HepG2 (cell line): ENCODE measurements around the gene ARHGAP22. TPM values are rescaled to one million over a fixed set of nuclear protein-coding genes. Genes with fewer than 3 reads are reported as not detected.

Experiments used
- ATAC-seq: fragments of 200-7000 bp; cut with Tn5 transposase; 3 replicates; pipeline ENCODE4 v1.9.1; 2020; ENCODE audit warnings: mild to moderate bottlenecking, moderate library complexity
- BruUV-seq: library from RNA; stranded (reverse); fragments of 400-500 nt; replicated peaks from 2 replicates; lab custom pipeline; 2021; lab: Mats Ljungman, UMichigan
- CTCF ChIA-PET: fragments of 300-600 bp; formaldehyde crosslinking; extraction: SDS; loops from one replicate; lab custom pipeline; 2021; ENCODE audit warnings: low total read pairs, inconsistent platforms, low intra/inter-chr PET ratio; lab: Yijun Ruan, JAX
- POLR2A ChIA-PET: fragments of 350-600 bp; sonication (Branson Sonifier 250); formaldehyde crosslinking; loops from one replicate; lab custom pipeline; 2020; ENCODE audit warnings: antibody characterized with exemption, inconsistent platforms; lab: Yijun Ruan, JAX
- DNase-seq: peaks from one replicate; pipeline ENCODE4 v3.0.0-alpha.2; 2015; ENCODE audit warnings: low spot score
- FAIRE-seq: peaks from 3 replicates; lab custom pipeline; 2011; peaks lifted over from hg19 to GRCh38; lab: Jason Lieb, UNC
- H2AFZ ChIP-seq: one replicate; pipeline ENCODE4 v1.6.1; 2011; ENCODE audit warnings: low read length, inconsistent platforms
- H3K27ac ChIP-seq: fragments of 300-600 bp; 3 replicates; pipeline ENCODE4 v1.8.0; 2011; ENCODE audit warnings: mixed run types, mild to moderate bottlenecking, mixed read lengths, low read length, inconsistent platforms; ENCODE audit not compliant: insufficient read depth; ENCODE audit errors: extremely low read length
- H3K27me3 ChIP-seq, 2 experiments: fragments of 200-600 bp in 1 of 2; 2 replicates in 1 of 2; 3 replicates in 1 of 2; pipeline versions ENCODE4 v1.6.0 to v1.8.0; 2011; ENCODE audit warnings: low read length in 2 of 2, mild to moderate bottlenecking in 2 of 2, moderate library complexity in 2 of 2, inconsistent platforms in 1 of 2; ENCODE audit not compliant: insufficient read depth in 2 of 2, control insufficient read depth in 1 of 2
- H3K36me3 ChIP-seq, 2 experiments: fragments of 200-600 bp in 1 of 2; replicated peaks in 1 of 2; 2 replicates in 1 of 2; 3 replicates in 1 of 2; pipeline versions ENCODE4 v1.5.1 to v1.8.0; 2011; ENCODE audit warnings: low read length in 2 of 2, inconsistent platforms in 1 of 2; ENCODE audit not compliant: insufficient read depth in 2 of 2, control insufficient read depth in 1 of 2
- H3K4me1 ChIP-seq: 2 replicates; pipeline ENCODE4 v1.5.1; 2012; ENCODE audit warnings: low read length, inconsistent platforms; ENCODE audit not compliant: insufficient read depth
- H3K4me2 ChIP-seq: 2 replicates; pipeline ENCODE4 v1.6.0; 2011; ENCODE audit warnings: low read depth, low read length, inconsistent platforms
- H3K4me3 ChIP-seq, 3 experiments: fragments of 200-600 bp in 1 of 3; sonication (generic), shearing (Covaris generic) in 1 of 3; replicated peaks in 1 of 3; 2 replicates each; pipeline ENCODE4 v1.5.1; 2011 to 2016; ENCODE audit warnings: low read length in 3 of 3, inconsistent platforms in 2 of 3, low read depth in 2 of 3, mild to moderate bottlenecking in 2 of 3, control low read depth in 1 of 3, mixed read lengths in 1 of 3; ENCODE audit not compliant: insufficient read depth in 1 of 3
- H3K79me2 ChIP-seq: one replicate; pipeline ENCODE4 v1.6.1; 2011; ENCODE audit warnings: low read length, inconsistent platforms; ENCODE audit not compliant: insufficient read depth
- H3K9ac ChIP-seq: 2 replicates; pipeline ENCODE4 v1.6.0; 2011; ENCODE audit warnings: mild to moderate bottlenecking, low read depth, low read length, inconsistent platforms; ENCODE audit not compliant: insufficient read depth
- H3K9me3 ChIP-seq: 2 replicates; pipeline ENCODE4 v1.5.1; 2012; ENCODE audit warnings: mild to moderate bottlenecking, low read length
- H4K20me1 ChIP-seq: 2 replicates; pipeline ENCODE4 v1.6.0; 2011; ENCODE audit warnings: inconsistent platforms, mild to moderate bottlenecking, low read length, moderate library complexity; ENCODE audit not compliant: insufficient read depth
- MAFF ChIP-seq: IDR thresholded peaks from 2 replicates; pipeline ENCODE4 v1.6.1; 2011; ENCODE audit warnings: low read depth, low read length, improper control_type of control experiment
- MAFK ChIP-seq, 2 experiments: IDR thresholded peaks in 1 of 2; conservative IDR thresholded peaks in 1 of 2; 2 replicates each; pipeline ENCODE4 v1.6.1; 2011; ENCODE audit warnings: improper control_type of control experiment in 2 of 2, low read length in 2 of 2
- POGK ChIP-seq: sonication (generic); formaldehyde crosslinking; conservative IDR thresholded peaks from 2 replicates; pipeline ENCODE4 v1.8.0; 2022; ENCODE audit warnings: mild to moderate bottlenecking, moderate library complexity, missing genetic modification reagents
- WGBS: methylation state at CpG from one replicate; pipeline ENCODE4 v1.1.6; 2017; ENCODE audit warnings: low lambda C conversion rate; 5-methylcytosine and 5-hydroxymethylcytosine counted together
- in situ Hi-C: cut with HindIII; loops from 2 replicates; pipeline ENCODE4 v1.10.0; 2017; ENCODE audit warnings: low pct_unique_long_range_greater_than_20kb; ENCODE audit not compliant: extremely low pct_ligation_motif_present
- intact Hi-C: fragments of 100-400 bp; cut with micrococcal nuclease; formaldehyde crosslinking; loops from one replicate; pipeline ENCODE4 v1.10.0; 2022; ENCODE audit not compliant: unreplicated experiment
- polyA plus RNA-seq, 8 experiments: library from polyadenylated mRNA; depleted of rRNA in 3 of 8; stranded (reverse) in 7 of 8; unstranded in 1 of 8; fragments of >200 nt; fragmentation: Illumina TruSeq in 4 of 8; extraction: Trizol in 4 of 8; gene quantifications; 2 replicates each; pipeline versions ENCODE4 v1.2.1 to v1.2.3, GENCODE V29; 2011 to 2016; ENCODE audit warnings: low read depth in 4 of 8, missing spikeins in 1 of 8, mixed read lengths in 1 of 8; ENCODE audit not compliant: insufficient read depth in 1 of 8
- total RNA-seq, 5 experiments: library from RNA; depleted of rRNA; stranded (reverse); fragments of >200 nt; fragmentation: Illumina TruSeq; extraction: Trizol; gene quantifications; 2 replicates each; pipeline ENCODE4 v1.2.3, GENCODE V29; 2016; ENCODE audit warnings: low read depth in 1 of 5

ARHGAP22 gene
- total and polyA plus RNA-seq, 2 of the 13 experiments (the other 11 are each of a cell fraction or from before 2014, with no cell fraction given): 0.08 to 0.38 TPM

DNA sequence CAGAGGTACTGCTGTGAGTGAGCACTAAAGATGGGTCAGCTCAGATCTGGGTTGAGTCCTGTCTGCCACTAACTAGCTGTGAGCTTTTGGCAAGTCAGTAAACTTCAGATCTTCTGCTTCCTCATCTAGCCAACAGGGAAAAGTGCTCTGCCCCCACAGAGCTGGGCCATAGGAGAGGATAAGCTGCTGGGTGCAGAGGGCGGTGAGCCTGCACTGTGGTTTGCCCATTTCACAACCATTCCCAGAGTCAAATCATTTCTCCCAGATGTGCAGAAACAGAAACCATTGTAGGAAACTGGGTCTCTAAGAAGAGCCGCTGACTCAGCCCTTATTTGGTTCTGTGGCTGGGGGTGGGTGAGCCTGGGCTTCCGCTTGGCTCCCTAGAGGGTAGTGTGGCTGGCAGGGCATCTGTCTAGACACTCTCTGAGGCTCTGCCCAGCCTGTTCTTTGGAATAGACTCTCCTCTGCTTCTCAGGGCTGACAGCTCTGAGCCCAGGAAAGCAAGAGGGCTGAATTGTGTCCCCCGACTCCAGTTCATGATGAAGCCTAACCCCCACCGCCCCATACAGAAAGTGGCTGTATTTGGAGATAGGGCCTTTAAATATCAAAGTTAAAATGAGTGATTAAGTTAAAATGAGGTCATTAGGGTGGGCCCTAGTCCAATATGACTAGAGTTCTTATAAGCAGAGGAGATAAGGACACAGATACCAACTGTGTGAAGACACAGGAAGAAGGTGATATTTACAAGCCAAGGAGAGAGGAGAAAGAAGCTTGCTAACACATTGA lies 29.5 kb upstream of the ARHGAP22 start:
- peak; percentile 27; the same call in 1 of the 2 replicates for TF ChIP-seq MAFF
- TF ChIP-seq POGK (CRISPR knock-in tag): no peak
- peak in 1 of 2 experiments; percentile 35; a peak in 1 of 4 replicates for TF ChIP-seq MAFK (conservative IDR thresholded peaks at IDR 0.05 in 1 of 2, IDR thresholded peaks at IDR 0.05 in 1 of 2; ENCODE audit: low read length in 2 of 2)
- Histone ChIP-seq H3K27ac (no peak overlapping the region), H3K79me2 (no peaks in the 10 kb centered on the region), H3K36me3 (no peaks in the 10 kb centered on the region), H3K27me3 (peaks cover 2% of the 10 kb centered on the region in 2 experiments; a peak in 1 of 5 replicates), H3K4me2 (no peak overlapping the region), H3K4me3 (no peak overlapping the region), H3K9ac (no peak overlapping the region), H4K20me1 (no peaks in the 10 kb centered on the region), H3K9me3 (no peaks in the 10 kb centered on the region), H2AFZ (no peak overlapping the region), H3K4me1 (no peaks in the 10 kb centered on the region)
- no peak for DNase-seq
- 20% methylated on average over 4 of the region's 5 CpGs for WGBS
- no peak for FAIRE-seq
- intact Hi-C loops: no loop called here
- ATAC-seq: no peak
- ChIA-PET CTCF (no interaction called here), POLR2A (no interaction called here)
- in situ Hi-C loops: no loop called here
- no TSS peak for BruUV-seq
